ENCODE data around the gene RSAD2.

GRCh38 chr2:6828299-6828584, 49.3 kb upstream of the RSAD2 start:
- TF ChIP-seq EZH2 (IDR thresholded peaks at IDR 0.05; ENCODE audit: low read length, missing control alignments) (no peak), CTCF (conservative IDR thresholded peaks at IDR 0.05 in 1 of 2, IDR thresholded peaks at IDR 0.05 in 1 of 2; ENCODE audit: low read depth in 1 of 2, low read length in 2 of 2) (peak; percentile 32 to 48)
